GM19035 (cell line): ENCODE results near the gene TCEANC.

Experiments
- ATAC-seq: cut with Tn5 transposase; IDR thresholded peaks from one replicate; pipeline ENCODE4 v1.9.1; 2021; ENCODE audit not compliant: unreplicated experiment

The TCEANC gene

GRCh38 chrX:13690836-13691235 lies 37.9 kb downstream of the TCEANC start:
- ATAC-seq = no peak

- no peak for ATAC-seq
These were observed 39.0 kb downstream of the TCEANC start for GRCh38 chrX:13691841-13692371.

- ATAC-seq = no peak
These were observed 39.9 kb downstream of the TCEANC start for GRCh38 chrX:13692771-13693231.

- ATAC-seq = no peak
These were observed 40.5 kb downstream of the TCEANC start for GRCh38 chrX:13693341-13693961.

DNA sequence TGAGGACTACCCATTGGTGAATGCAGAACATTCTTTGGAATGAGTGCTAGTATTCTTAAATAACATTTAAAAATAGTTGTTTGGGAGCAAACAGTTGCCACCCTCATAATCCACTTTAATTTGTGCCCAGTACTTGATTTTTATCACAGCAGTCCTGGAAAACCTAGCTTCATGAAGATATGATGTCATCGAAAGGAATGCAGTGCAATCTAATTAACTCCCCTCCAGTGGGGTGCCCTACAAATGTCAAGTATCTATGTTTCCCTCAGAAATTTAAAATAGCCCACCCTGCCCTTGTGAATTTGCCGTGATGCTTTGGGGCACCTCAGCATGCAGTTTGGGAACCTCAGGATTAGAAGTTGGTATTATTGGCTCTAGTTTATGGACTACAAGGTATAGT lies 41.4 kb downstream of the TCEANC start:
- ATAC-seq = no peak

DNA sequence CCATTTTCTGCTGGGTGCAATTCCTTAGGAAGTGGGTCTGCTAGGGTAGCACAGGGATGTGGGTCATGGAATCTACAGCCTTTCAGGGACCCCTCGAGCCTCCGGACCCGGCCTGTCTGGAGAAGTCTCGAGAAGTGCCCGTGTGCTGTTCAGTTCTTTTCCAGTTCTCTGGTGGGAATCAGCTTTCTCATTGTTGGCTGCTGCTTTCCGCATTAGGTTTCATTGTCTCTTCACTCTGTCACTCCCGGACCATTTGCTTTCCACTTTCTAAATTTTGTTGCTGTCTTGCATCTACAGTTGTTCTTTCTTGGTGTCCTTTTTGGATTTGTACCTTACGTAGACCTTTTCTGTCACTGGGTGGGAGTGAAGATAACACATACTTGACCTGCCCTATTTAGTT lies 42.0 kb downstream of the TCEANC start:
- no peak for ATAC-seq

DNA sequence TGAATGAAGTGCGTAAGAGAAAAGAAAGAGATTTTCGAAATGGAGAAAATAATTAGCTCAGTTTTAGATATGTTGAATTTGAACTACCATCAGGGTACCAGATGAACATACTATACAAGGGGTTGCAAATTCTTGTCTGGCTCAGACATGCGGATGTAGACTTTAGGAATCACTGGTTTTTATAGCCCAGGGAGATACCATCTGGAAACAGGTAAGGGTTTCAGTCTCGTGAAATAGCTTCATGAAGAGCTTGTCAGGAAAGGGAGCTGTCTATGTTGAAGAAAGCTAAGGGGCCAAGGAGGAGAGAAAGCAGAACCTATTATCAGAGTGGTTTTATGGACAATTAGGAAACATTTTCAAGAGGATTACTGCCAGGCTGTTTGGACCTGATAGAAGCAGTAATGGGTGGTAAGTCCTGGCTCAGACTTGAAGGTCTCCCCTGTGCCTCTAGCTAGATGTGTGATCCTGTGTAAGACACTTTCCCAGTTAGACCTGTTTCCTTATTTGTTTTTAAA lies 42.7 kb downstream of the TCEANC start:
- no peak for ATAC-seq

DNA sequence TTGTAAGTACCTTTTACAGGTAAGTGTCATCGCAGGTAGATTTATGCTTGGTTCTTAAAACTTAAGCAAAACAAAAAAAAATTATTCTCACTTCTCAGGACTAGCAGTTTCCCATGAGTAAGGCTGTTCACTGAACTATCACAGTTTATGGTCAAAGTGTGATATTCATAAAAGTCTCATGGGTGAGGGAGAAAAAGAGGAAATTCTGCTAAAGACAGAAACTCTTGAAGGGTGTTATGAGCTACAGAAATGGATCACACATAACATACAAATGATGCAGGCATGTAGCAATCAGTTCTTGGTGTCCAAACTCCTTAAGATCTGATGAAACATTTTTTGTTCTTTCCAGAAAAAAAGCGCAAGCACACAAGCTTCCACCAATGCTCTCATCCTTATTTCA lies 44.5 kb downstream of the TCEANC start:
- ATAC-seq = peak; percentile 54

- ATAC-seq = no peak
These were observed 45.0 kb downstream of the TCEANC start for GRCh38 chrX:13697976-13698375.

DNA sequence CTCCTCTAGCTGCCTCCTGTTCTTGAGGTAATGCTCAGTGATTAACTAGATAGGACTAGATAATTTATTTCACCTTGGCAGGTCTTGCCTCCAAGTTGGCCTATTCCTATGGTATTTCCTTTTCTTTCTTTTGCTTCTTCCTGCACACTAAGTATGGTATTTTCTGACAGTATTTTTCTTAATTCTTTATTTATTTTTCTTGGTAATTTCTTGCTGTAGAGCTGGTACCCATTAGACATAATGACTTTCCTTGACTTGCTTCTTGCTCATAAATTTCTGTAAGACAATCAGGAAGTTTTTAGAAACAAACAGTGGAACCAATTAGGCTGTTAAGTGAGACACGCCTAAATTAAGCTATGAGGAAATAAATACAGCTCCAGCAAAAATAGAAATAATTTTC lies 45.5 kb downstream of the TCEANC start:
- no peak for ATAC-seq

DNA sequence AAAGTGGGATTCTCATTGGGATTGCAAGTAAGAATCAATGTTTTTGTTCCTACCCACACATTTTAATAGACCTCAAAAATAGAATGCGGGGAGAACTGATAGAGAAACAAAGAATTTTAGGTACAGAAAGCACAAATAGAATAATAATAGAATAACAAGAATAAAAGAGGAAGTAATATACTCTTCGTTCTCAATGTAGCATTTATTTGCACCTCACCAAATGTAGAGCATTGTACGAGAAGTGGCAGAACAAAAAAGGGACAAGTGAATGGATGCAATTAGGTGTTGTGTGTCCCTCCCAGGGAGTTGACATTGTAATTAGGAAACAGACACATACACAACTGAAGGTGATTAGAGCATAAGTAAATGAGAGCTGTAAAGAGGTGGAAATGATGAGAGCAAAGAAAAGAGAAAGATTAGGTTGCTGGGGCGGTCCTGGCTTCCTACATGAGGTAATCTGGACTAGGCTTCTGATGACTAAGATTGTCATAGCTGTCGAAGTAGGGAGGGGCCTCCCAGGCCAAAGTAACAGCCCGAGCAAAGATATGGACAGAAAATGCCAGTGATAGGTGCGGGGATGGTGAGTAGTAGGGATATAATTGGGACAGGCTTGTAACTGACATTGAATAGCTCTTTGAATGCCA lies 46.4 kb downstream of the TCEANC start:
- peak; percentile 74 for ATAC-seq

- no peak for ATAC-seq
These were observed 47.4 kb downstream of the TCEANC start for GRCh38 chrX:13700380-13700779.

GRCh38 chrX:13702111-13702789 lies 49.3 kb downstream of the TCEANC start:
- ATAC-seq = no peak

GRCh38 chrX:13703135-13703534 lies 50.2 kb downstream of the TCEANC start:
- ATAC-seq = no peak

DNA sequence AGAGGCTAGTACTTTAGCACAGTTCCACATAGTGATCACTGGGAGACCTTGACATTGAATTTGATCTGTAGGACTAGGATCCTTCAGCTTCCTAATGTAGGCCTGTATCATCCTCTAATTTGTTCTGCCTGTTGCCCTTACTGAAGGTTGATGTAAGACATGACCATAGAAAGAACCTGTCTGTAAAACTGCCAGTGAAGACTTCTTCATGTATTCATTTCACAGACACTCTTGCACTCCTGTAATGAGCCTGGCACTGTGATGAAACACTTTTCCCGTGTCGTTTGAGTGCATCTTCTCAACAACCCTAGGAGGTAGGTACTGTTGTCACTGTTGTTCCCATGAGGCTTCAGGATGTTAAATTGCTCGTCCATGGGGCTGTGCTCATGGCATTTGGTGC lies 50.6 kb downstream of the TCEANC start:
- ATAC-seq = no peak

GRCh38 chrX:13711141-13711540 lies 58.2 kb downstream of the TCEANC start:
- no peak for ATAC-seq
